Kidney (tissue), 14 donors: ENCODE data around the gene CD3D. TPM values are rescaled to one million over a fixed set of nuclear protein-coding genes. Genes with fewer than 3 reads are reported as not detected.

ENCODE experiments used
- DNase-seq, 5 donors: peaks; one replicate each; pipeline ENCODE4 v3.0.0-alpha.2; 2013 to 2020
- FAIRE-seq: peaks from 2 replicates; lab custom pipeline; 2012; peaks lifted over from hg19 to GRCh38; lab: Jason Lieb, UNC
- H3K27ac ChIP-seq, 2 donors: one replicate each; pipeline ENCODE4 v1.7.0; 2013; ENCODE audit warnings: low read depth in 2 of 2, low read length in 2 of 2, inconsistent platforms in 1 of 2
- H3K27me3 ChIP-seq: one replicate; pipeline ENCODE4 v1.7.1; 2013; ENCODE audit warnings: low read length, inconsistent platforms; ENCODE audit not compliant: control insufficient read depth, insufficient read depth
- H3K36me3 ChIP-seq, 3 donors: one replicate each; pipeline versions ENCODE4 v1.7.0 to v1.7.1; 2013; ENCODE audit warnings: low read length in 3 of 3, control low read depth in 1 of 3, inconsistent platforms in 1 of 3; ENCODE audit not compliant: insufficient read depth in 3 of 3, control insufficient read depth in 2 of 3
- H3K4me1 ChIP-seq, 3 donors: one replicate each; pipeline versions ENCODE4 v1.7.0 to v1.7.1; 2013; ENCODE audit warnings: low read length in 3 of 3, inconsistent platforms in 1 of 3, low read depth in 1 of 3; ENCODE audit not compliant: control insufficient read depth in 2 of 3, insufficient read depth in 2 of 3
- H3K4me3 ChIP-seq, 3 donors: one replicate each; pipeline versions ENCODE4 v1.7.0 to v1.8.1; 2013; ENCODE audit warnings: low read length in 3 of 3, control low read depth in 1 of 3, inconsistent platforms in 1 of 3
- H3K9ac ChIP-seq, 3 donors: one replicate each; pipeline versions ENCODE4 v1.7.0 to v1.7.1; 2013; ENCODE audit warnings: low read length in 3 of 3, control low read depth in 1 of 3, inconsistent platforms in 1 of 3
- H3K9me3 ChIP-seq, 3 donors: one replicate each; pipeline versions ENCODE4 v1.7.0 to v1.7.1; 2013; ENCODE audit warnings: low read length in 3 of 3, control low read depth in 1 of 3, inconsistent platforms in 1 of 3; ENCODE audit not compliant: control insufficient read depth in 2 of 3, insufficient read depth in 1 of 3
- CTCF ChIP-seq: IDR thresholded peaks from 3 replicates; pipeline ENCODE4 v1.5.1; 2012; ENCODE audit warnings: mild to moderate bottlenecking, moderate library complexity, borderline replicate concordance; ENCODE audit not compliant: insufficient read depth; ENCODE audit errors: extremely low read depth
- intact Hi-C: fragments of 100-400 bp; cut with DNase I; formaldehyde crosslinking; loops from one replicate; pipeline ENCODE4 v1.11.1; 2022
- polyA plus RNA-seq: library from polyadenylated mRNA; stranded (reverse); fragments of 350-450 nt; fragmentation: Illumina TruSeq; extraction: RNeasy Lipid Tissue Mini Kit (QIAGEN cat#74804); gene quantifications from one replicate; pipeline ENCODE4 v1.2.3, GENCODE V29; 2014; ENCODE audit warnings: low read depth, low replicate concordance; ENCODE audit not compliant: insufficient read depth
- total RNA-seq: library from RNA; stranded (reverse); fragmentation: NEBNext Ultra II Directional; extraction: Animal tissue kit (Norgen Biotek cat#: 25700); gene quantifications from one replicate; pipeline ENCODE4 v1.2.1, GENCODE V29; 2021
- donor health status: control.
- donor health status: control.
- donor health status: control.
- donor health status: control.
- donor health status: control.
- donor health status: DM: yes; HTN: yes; CAD: no.
- donor health status: Normal renal cell carcinoma (clear cell type).

Gene CD3D
- total and polyA plus RNA-seq, 2 donors from 2014 or later = 1.4 to 8.7 TPM

- FAIRE-seq = no peak
- Histone ChIP-seq H3K4me1 (no peaks in the 10 kb centered on the region), H3K9me3 (no peaks in the 10 kb centered on the region), H3K4me3 (no peak overlapping the region), H3K27ac (no peak overlapping the region), H3K27me3 (no peaks in the 10 kb centered on the region), H3K36me3 (no peaks in the 10 kb centered on the region), H3K9ac (no peak overlapping the region)
- TF ChIP-seq CTCF = no peak
- no peak for DNase-seq
- intact Hi-C loops = no loop called here
Observed at GRCh38 chr11:118291477-118292135, 50.9 kb downstream of the CD3D start.

GRCh38 chr11:118290923-118291322, 51.6 kb downstream of the CD3D start:
- no peaks in the 10 kb centered on the region for H3K36me3 ChIP-seq
- no peak overlapping the region for H3K27ac ChIP-seq
- H3K27me3 ChIP-seq = no peaks in the 10 kb centered on the region
- TF ChIP-seq CTCF = peak; percentile 49
- H3K9ac ChIP-seq = no peak overlapping the region
- no peak for FAIRE-seq
- H3K9me3 ChIP-seq = no peaks in the 10 kb centered on the region
- no peak overlapping the region for H3K4me3 ChIP-seq
- H3K4me1 ChIP-seq = no peaks in the 10 kb centered on the region
- peak in 1 of 5 donors; percentile 32 for DNase-seq
- intact Hi-C loops = no loop called here

GRCh38 chr11:118289401-118289800, 53.1 kb downstream of the CD3D start:
- Histone ChIP-seq H3K36me3 (no peaks in the 10 kb centered on the region), H3K4me1 (no peaks in the 10 kb centered on the region), H3K27me3 (no peaks in the 10 kb centered on the region), H3K9ac (no peak overlapping the region), H3K9me3 (no peaks in the 10 kb centered on the region), H3K27ac (no peak overlapping the region), H3K4me3 (no peak overlapping the region)
- TF ChIP-seq CTCF = no peak
- no peak for DNase-seq
- intact Hi-C loops = no loop called here
- FAIRE-seq = no peak

Other genes starting within 250 kb of the CD3D start
- gene SCN4B, start 189.9 kb downstream of the CD3D start, total RNA-seq = 3.5 TPM
- 1.4 TPM for gene SCN4B, start 189.9 kb downstream of the CD3D start, polyA plus RNA-seq
- 0.25 TPM for gene SCN2B, start 166.1 kb downstream of the CD3D start, total RNA-seq
- 0.54 TPM for gene SCN2B, start 166.1 kb downstream of the CD3D start, polyA plus RNA-seq
- gene JAML, start 117.7 kb downstream of the CD3D start, total RNA-seq = 17.1 TPM
- gene JAML, start 117.7 kb downstream of the CD3D start, polyA plus RNA-seq = 2.5 TPM
- 10.0 TPM for gene MPZL3, start 90.3 kb downstream of the CD3D start, total RNA-seq
- gene MPZL3, start 90.3 kb downstream of the CD3D start, polyA plus RNA-seq = 1.7 TPM
- gene MPZL2, start 78.4 kb downstream of the CD3D start, total RNA-seq = 111 TPM
- gene MPZL2, start 78.4 kb downstream of the CD3D start, polyA plus RNA-seq = 16.8 TPM
- 14.3 TPM for gene CD3E, start 38.0 kb downstream of the CD3D start, total RNA-seq
- 2.2 TPM for gene CD3E, start 38.0 kb downstream of the CD3D start, polyA plus RNA-seq
- 4.8 TPM for gene CD3G, start 1.6 kb upstream of the CD3D start, total RNA-seq
- 0.45 TPM for gene CD3G, start 1.6 kb upstream of the CD3D start, polyA plus RNA-seq
- 39.2 TPM for gene UBE4A, start 16.9 kb upstream of the CD3D start, total RNA-seq
- 11.2 TPM for gene UBE4A, start 16.9 kb upstream of the CD3D start, polyA plus RNA-seq
- 173 TPM for gene ATP5MG, start 58.9 kb upstream of the CD3D start, total RNA-seq
- 811 TPM for gene ATP5MG, start 58.9 kb upstream of the CD3D start, polyA plus RNA-seq
- 85.1 TPM for gene KMT2A, start 93.8 kb upstream of the CD3D start, total RNA-seq
- gene KMT2A, start 93.8 kb upstream of the CD3D start, polyA plus RNA-seq = 5.6 TPM
- 1.1 TPM for gene TTC36, start 184.8 kb upstream of the CD3D start, total RNA-seq
- 12.7 TPM for gene TTC36, start 184.8 kb upstream of the CD3D start, polyA plus RNA-seq
- gene TMEM25, start 188.5 kb upstream of the CD3D start, total RNA-seq = 30.7 TPM
- 36.8 TPM for gene TMEM25, start 188.5 kb upstream of the CD3D start, polyA plus RNA-seq
- 21.1 TPM for gene IFT46, start 223.2 kb upstream of the CD3D start, total RNA-seq
- 28.7 TPM for gene IFT46, start 223.2 kb upstream of the CD3D start, polyA plus RNA-seq
- 107 TPM for gene ARCN1, start 229.7 kb upstream of the CD3D start, total RNA-seq
- gene ARCN1, start 229.7 kb upstream of the CD3D start, polyA plus RNA-seq = 64.7 TPM